HCEC 1CT (cell line): ENCODE results near the gene DRC1.

Experiments
- DNase-seq: peaks from one replicate; pipeline ENCODE4 v3.0.0-alpha.2; 2017

DRC1 gene

GRCh38 chr2:26449278-26450030, 47.7 kb downstream of the DRC1 start:
- DNase-seq = no peak

- DNase-seq = no peak
Measured at GRCh38 chr2:26450031-26450635, 48.4 kb downstream of the DRC1 start.

GRCh38 chr2:26451700-26452099, 50.0 kb downstream of the DRC1 start:
- DNase-seq = no peak

- no peak for DNase-seq
Measured at GRCh38 chr2:26453421-26454329, 52.0 kb downstream of the DRC1 start.

- no peak for DNase-seq
Measured at GRCh38 chr2:26454561-26455001, 52.9 kb downstream of the DRC1 start.

- DNase-seq = no peak
Measured at GRCh38 chr2:26455037-26455669, 53.4 kb downstream of the DRC1 start.

- DNase-seq = no peak
Measured at GRCh38 chr2:26455670-26456439, 54.1 kb downstream of the DRC1 start.

- DNase-seq = no peak
Measured at GRCh38 chr2:26456440-26457250, 54.9 kb downstream of the DRC1 start.

- no peak for DNase-seq
Measured at GRCh38 chr2:26457251-26457666, 55.5 kb downstream of the DRC1 start.

- DNase-seq = no peak
Measured at GRCh38 chr2:26457695-26458364, 56.1 kb downstream of the DRC1 start.

GRCh38 chr2:26458365-26459042, 56.8 kb downstream of the DRC1 start:
- DNase-seq = no peak

- DNase-seq = no peak
Measured at GRCh38 chr2:26459991-26460612, 58.4 kb downstream of the DRC1 start.

GRCh38 chr2:26460613-26461031, 58.9 kb downstream of the DRC1 start:
- DNase-seq = no peak

GRCh38 chr2:26461601-26462023, 59.9 kb downstream of the DRC1 start:
- DNase-seq = no peak

- DNase-seq = no peak
Measured at GRCh38 chr2:26462100-26462499, 60.4 kb downstream of the DRC1 start.

GRCh38 chr2:26462511-26463243, 61.0 kb downstream of the DRC1 start:
- peak; percentile 64 for DNase-seq

GRCh38 chr2:26463244-26464192, 61.8 kb downstream of the DRC1 start:
- no peak for DNase-seq
